ENCODE data around the gene LARP1B.

Gene LARP1B

DNA sequence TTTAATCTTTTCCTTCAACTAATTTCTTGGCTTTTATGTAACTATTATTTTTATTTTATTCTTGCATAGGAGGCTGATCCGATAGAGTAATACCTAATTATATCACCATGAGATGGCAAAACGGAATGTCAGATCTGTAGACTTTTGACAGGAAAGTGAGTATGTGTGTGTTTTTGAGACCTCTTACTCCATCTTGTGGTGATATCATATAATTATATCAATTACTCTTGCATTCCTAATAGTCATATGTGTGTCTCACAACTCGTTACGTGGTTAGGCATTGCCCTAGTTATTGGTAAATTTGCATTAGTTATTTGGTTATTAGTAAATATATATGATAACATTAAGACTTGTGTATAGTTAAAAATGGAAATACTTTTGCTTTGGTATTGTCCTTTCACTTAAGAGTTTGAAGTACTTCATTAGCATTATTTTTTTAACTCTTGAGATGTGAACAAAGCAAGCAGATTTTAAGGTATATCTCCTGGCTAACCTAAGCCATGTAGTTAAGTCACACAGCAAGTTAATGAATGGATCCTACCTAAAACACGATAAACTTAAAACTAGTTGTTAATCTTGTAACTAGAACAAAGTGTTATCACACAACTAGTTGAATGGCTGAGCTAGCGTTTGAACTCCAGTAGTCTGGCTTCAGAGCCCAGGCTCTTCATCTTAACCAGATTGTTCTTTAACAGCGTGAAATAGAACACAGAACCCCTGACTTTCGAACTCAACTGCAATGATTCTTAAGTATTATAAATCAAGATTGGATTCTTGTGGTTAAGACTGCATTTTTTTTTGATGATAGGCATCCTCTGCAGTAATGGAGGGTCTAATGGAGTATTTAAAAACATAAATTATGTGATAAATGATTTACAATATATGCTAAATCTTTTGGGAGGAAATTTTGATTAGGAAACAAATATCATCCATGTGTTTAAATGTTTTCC is 159.4 kb downstream of the LARP1B start:
- Mint-ChIP-seq H3K4me1 (no peaks in the 10 kb centered on the region), H3K36me3 (ENCODE audit: low read depth) (no peaks in the 10 kb centered on the region), H3K27me3 (ENCODE audit: low read depth, poor library complexity) (no peaks in the 10 kb centered on the region), H3K27ac (no peak overlapping the region), H3K9me3 (no peaks in the 10 kb centered on the region), H3K4me3 (no peak overlapping the region)
- DNase-seq = no peak
- TF ChIP-seq, protein P1, sequence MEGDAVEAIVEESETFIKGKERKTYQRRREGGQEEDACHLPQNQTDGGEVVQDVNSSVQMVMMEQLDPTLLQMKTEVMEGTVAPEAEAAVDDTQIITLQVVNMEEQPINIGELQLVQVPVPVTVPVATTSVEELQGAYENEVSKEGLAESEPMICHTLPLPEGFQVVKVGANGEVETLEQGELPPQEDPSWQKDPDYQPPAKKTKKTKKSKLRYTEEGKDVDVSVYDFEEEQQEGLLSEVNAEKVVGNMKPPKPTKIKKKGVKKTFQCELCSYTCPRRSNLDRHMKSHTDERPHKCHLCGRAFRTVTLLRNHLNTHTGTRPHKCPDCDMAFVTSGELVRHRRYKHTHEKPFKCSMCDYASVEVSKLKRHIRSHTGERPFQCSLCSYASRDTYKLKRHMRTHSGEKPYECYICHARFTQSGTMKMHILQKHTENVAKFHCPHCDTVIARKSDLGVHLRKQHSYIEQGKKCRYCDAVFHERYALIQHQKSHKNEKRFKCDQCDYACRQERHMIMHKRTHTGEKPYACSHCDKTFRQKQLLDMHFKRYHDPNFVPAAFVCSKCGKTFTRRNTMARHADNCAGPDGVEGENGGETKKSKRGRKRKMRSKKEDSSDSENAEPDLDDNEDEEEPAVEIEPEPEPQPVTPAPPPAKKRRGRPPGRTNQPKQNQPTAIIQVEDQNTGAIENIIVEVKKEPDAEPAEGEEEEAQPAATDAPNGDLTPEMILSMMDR (IDR thresholded peaks at IDR 0.05) = no peak

DNA sequence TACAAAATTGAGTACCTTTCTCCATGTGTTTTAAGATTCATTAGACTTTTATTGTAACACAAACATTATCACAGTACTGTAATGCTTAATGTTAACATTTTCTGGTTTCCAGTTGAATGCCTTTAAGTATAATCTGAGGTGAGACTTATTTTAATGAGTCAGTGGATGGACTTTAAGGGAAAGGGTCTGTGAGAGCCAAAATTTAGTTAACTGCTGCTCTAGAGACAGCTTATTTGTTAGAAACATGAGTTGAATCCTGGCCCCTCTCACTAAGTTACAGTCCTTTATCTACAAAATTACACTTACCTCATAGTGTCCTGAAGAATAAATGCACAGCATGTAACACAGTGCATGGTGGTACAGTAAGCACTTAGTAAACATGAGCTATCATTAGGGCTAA is 160.5 kb downstream of the LARP1B start:
- Mint-ChIP-seq H3K4me1 (peaks cover under 1% of the 10 kb centered on the region), H3K4me3 (no peak overlapping the region), H3K27ac (no peak overlapping the region), H3K9me3 (no peaks in the 10 kb centered on the region), H3K27me3 (ENCODE audit: low read depth, poor library complexity) (no peaks in the 10 kb centered on the region), H3K36me3 (ENCODE audit: low read depth) (no peaks in the 10 kb centered on the region)
- TF ChIP-seq, protein P1 (IDR thresholded peaks at IDR 0.05) = no peak
- DNase-seq = no peak

DNA sequence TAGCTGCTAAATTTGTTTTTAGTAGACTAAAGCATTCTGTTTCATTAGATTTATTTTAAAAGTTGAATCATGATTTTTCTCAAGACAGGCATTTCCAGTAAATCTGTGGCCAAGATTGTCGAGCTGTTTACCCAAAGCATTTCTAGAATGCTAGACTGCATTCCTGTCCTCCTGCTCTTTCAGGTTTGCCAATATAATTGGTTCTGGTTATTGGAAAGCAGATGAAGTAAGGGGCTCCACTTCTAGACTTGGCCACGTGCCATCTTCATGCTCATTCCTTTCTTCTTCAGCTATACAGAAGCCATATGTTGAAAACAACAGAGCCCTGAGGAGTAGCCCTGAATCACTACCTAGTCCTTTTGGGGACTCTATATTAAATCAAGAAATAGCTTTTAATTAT is 164.0 kb downstream of the LARP1B start:
- Mint-ChIP-seq H3K4me1 (peaks cover 27% of the 10 kb centered on the region), H3K36me3 (ENCODE audit: low read depth) (peaks cover 8% of the 10 kb centered on the region), H3K9me3 (peaks cover 8% of the 10 kb centered on the region), H3K27ac (no peak overlapping the region), H3K4me3 (no peak overlapping the region), H3K27me3 (ENCODE audit: low read depth, poor library complexity) (no peaks in the 10 kb centered on the region)
- TF ChIP-seq, protein P1 (IDR thresholded peaks at IDR 0.05) = no peak
- no peak for DNase-seq

DNA sequence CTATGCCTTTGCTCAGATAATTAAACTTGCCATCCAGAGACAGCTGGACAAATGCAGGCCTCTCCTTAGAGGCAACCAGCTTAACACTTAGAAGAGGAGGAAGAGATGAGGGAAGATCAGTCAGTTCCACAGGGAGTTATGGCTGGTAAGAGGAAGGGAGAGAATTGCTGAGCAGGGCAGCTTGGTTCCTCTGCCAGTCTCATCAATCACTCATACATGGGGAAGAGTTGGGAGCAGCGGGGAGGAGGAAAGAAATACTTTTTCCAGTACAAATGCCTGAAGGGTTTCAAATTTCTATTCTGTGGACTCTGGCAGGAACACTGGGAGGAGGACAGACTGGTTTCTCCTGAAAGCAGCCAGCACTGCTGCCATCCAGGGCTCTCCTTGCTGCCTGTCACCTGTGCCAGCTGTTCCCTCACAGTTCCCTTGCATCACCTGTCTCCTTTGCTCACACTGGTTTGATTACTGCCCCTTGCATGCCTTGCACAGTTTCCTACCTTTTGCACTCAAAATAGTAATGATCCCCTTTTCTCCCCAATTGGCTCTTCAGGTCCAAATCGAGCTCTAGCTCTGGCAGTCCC is 167.0 kb downstream of the LARP1B start:
- Mint-ChIP-seq H3K9me3 (peaks cover 15% of the 10 kb centered on the region), H3K27me3 (ENCODE audit: low read depth, poor library complexity) (no peaks in the 10 kb centered on the region), H3K4me3 (peak overlapping the region; percentile 23), H3K27ac (peak overlapping the region; percentile 91), H3K4me1 (peaks cover 27% of the 10 kb centered on the region), H3K36me3 (ENCODE audit: low read depth) (peaks cover 9% of the 10 kb centered on the region)
- TF ChIP-seq, protein P1 (IDR thresholded peaks at IDR 0.05) = no peak
- peak; percentile 3 for DNase-seq

DNA sequence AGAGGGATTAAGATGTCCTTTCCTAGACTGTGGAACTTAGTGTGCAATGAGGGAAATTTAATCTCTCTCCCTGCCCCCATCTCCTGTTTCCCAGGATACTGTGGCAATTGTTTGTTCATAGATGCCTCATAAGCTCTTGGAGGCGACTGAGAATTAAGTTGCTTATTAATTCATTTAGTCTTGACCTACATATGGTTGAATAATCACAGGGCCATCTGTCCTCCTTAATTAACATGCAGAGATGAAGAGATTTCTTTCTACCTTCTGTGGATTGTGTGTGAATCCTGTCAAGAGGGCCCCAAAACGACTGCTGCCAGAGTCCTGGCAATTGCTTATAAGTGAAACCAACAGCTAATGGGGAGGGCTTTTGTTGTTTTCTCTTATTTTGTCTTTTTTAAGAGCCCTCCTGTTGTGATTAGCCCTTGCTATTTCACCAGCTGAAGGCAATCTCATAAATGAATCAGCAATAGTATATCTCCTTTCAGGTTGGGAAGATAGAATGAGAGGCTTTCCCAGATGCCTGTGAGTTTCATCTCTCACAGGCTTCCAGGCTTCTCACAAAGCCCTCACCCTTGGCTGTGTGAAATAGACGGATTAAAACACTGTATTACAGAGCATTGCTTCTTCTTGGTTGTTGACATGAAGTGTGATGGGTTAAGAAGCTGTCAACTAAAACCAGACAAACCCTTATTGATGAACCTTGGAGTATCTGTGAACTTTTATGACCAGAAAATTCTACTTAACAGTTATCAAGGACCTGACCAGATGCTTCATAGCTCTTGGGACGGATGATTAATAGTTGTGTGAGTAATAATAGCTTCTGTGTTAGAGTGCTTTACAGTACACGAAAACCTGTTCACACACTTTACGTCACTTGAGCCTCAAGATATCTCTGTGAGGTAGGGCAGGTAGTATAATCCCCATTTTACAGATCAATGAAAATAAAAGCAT is 168.0 kb downstream of the LARP1B start:
- Mint-ChIP-seq H3K4me3 (no peak overlapping the region), H3K27me3 (ENCODE audit: low read depth, poor library complexity) (peaks cover 3% of the 10 kb centered on the region), H3K27ac (peak overlapping the region; percentile 91), H3K9me3 (peaks cover 15% of the 10 kb centered on the region), H3K36me3 (ENCODE audit: low read depth) (peaks cover 9% of the 10 kb centered on the region), H3K4me1 (peaks cover 27% of the 10 kb centered on the region)
- TF ChIP-seq, protein P1 (IDR thresholded peaks at IDR 0.05) = no peak
- DNase-seq = no peak

Measured in nephron progenitor cell (in vitro differentiated cells).